Measurements from ENCODE around the gene DIRAS2.

- TF ChIP-seq, protein P1, sequence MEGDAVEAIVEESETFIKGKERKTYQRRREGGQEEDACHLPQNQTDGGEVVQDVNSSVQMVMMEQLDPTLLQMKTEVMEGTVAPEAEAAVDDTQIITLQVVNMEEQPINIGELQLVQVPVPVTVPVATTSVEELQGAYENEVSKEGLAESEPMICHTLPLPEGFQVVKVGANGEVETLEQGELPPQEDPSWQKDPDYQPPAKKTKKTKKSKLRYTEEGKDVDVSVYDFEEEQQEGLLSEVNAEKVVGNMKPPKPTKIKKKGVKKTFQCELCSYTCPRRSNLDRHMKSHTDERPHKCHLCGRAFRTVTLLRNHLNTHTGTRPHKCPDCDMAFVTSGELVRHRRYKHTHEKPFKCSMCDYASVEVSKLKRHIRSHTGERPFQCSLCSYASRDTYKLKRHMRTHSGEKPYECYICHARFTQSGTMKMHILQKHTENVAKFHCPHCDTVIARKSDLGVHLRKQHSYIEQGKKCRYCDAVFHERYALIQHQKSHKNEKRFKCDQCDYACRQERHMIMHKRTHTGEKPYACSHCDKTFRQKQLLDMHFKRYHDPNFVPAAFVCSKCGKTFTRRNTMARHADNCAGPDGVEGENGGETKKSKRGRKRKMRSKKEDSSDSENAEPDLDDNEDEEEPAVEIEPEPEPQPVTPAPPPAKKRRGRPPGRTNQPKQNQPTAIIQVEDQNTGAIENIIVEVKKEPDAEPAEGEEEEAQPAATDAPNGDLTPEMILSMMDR (conservative IDR thresholded peaks at IDR 0.05) = no peak
- no peak for TF ChIP-seq EZH2 (IDR thresholded peaks at IDR 0.05; ENCODE audit: low read depth)
Measured at GRCh38 chr9:90568667-90569066, 74.0 kb downstream of the DIRAS2 start.
